Gastrocnemius medialis (tissue), 4 donors: ENCODE data around the gene FMO4.

Source experiments
- POLR2A ChIP-seq, 2 donors: fragments of 450-650 bp; IDR thresholded peaks; one replicate each; pipeline ENCODE4 v1.6.1; 2017; ENCODE audit warnings: antibody characterized with exemption in 2 of 2, mild to moderate bottlenecking in 2 of 2, moderate library complexity in 2 of 2
- TF ChIP-seq, protein P1 (sequence below), 5 experiments: fragments of 450-650 bp in 3 of 5; fragments of 200-600 bp in 2 of 5; sonication (generic) in 2 of 5; IDR thresholded peaks in 4 of 5; conservative IDR thresholded peaks in 1 of 5; 1 replicate in 4 of 5; 2 replicates in 1 of 5; pipeline ENCODE4 v1.5.1; 2016 to 2019; ENCODE audit warnings: antibody characterized with exemption in 5 of 5, mild to moderate bottlenecking in 3 of 5, moderate library complexity in 3 of 5

DNA sequence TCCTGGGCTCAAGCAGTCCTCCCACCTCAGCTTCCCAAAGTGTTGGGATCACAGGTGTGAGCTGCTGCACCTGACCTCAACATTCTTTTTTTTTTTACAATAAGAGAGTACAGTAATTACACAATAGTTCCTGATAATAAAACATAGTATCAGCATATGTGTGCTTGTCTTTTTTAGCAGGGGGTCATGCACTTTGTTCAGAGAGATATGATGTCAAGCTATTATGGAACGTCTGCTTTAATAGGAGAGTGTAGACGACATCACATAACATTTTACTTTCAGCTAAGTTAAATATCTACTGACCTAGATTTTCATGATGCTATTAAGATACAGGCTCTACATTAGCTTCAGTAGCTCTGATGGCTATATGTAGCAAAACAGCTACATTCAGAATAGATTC lies 70.5 kb downstream of the FMO4 start:
- TF ChIP-seq, protein P1, sequence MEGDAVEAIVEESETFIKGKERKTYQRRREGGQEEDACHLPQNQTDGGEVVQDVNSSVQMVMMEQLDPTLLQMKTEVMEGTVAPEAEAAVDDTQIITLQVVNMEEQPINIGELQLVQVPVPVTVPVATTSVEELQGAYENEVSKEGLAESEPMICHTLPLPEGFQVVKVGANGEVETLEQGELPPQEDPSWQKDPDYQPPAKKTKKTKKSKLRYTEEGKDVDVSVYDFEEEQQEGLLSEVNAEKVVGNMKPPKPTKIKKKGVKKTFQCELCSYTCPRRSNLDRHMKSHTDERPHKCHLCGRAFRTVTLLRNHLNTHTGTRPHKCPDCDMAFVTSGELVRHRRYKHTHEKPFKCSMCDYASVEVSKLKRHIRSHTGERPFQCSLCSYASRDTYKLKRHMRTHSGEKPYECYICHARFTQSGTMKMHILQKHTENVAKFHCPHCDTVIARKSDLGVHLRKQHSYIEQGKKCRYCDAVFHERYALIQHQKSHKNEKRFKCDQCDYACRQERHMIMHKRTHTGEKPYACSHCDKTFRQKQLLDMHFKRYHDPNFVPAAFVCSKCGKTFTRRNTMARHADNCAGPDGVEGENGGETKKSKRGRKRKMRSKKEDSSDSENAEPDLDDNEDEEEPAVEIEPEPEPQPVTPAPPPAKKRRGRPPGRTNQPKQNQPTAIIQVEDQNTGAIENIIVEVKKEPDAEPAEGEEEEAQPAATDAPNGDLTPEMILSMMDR (IDR thresholded peaks at IDR 0.05 in 4 of 5, conservative IDR thresholded peaks at IDR 0.05 in 1 of 5), result no peak
- no peak for TF ChIP-seq POLR2A (IDR thresholded peaks at IDR 0.05)
